ENCODE results near the gene AURKAIP1. TPM values are rescaled to one million over a fixed set of nuclear protein-coding genes. Genes with fewer than 3 reads are reported as not detected.
A peak's percentile ranks its signal among the peaks of the same experiment; 100 is the strongest.

The AURKAIP1 gene
- total RNA-seq, 1 donor from 2014 or later, result 130 TPM

DNA sequence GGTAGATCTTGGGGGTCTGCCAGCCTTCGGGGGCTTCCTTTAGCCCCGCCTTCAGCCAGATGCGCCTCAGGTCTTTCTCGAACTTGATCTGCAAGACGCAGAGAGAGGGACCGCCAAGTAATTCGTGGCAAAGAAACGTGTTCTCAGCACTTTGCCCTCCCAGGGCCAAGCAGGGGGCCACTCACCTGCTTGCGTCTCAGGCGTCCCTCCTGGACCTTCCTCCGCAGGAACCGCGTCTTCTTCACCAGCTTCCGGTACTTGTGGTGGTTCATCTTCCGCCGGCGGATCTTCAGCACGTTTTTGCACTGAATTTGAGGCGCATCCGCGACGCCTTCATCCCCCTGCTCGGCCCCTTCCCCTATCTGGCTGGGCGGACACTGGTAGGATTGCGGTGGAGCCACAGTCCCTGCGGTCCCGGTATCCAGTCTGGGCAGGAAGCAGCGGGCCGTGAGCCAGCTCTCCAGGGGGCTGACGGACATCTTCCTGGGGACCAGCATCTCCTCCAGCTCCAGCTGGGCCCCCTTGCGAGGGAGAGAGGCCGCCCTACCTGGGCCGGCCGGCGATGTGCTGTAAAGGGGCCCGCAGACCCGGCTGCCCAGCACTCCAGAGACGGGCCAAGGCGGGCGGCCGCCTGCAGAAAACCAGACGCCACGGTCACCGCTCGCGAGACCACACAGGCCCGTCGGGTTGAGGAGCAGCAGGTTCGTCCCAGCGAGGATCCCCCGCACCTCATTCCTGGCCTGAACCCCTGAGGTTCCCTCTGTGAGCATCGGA, 1.0 kb downstream of the AURKAIP1 start:
- no peak for DNase-seq
- H3K27ac Mint-ChIP-seq (ENCODE audit: unreplicated experiment), result no peak overlapping the region
- H3K36me3 Mint-ChIP-seq (ENCODE audit: unreplicated experiment), result no peaks in the 10 kb centered on the region
- H3K4me1 Mint-ChIP-seq (ENCODE audit: low read depth, unreplicated experiment), result no peaks in the 10 kb centered on the region
- peaks cover 2% of the 10 kb centered on the region for H3K9me3 Mint-ChIP-seq (ENCODE audit: unreplicated experiment)
- TF ChIP-seq, protein P1, sequence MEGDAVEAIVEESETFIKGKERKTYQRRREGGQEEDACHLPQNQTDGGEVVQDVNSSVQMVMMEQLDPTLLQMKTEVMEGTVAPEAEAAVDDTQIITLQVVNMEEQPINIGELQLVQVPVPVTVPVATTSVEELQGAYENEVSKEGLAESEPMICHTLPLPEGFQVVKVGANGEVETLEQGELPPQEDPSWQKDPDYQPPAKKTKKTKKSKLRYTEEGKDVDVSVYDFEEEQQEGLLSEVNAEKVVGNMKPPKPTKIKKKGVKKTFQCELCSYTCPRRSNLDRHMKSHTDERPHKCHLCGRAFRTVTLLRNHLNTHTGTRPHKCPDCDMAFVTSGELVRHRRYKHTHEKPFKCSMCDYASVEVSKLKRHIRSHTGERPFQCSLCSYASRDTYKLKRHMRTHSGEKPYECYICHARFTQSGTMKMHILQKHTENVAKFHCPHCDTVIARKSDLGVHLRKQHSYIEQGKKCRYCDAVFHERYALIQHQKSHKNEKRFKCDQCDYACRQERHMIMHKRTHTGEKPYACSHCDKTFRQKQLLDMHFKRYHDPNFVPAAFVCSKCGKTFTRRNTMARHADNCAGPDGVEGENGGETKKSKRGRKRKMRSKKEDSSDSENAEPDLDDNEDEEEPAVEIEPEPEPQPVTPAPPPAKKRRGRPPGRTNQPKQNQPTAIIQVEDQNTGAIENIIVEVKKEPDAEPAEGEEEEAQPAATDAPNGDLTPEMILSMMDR (IDR thresholded peaks at IDR 0.05; ENCODE audit: partially characterized antibody, unreplicated experiment), result no peak
- H3K27me3 Mint-ChIP-seq (ENCODE audit: unreplicated experiment), result no peaks in the 10 kb centered on the region
- peak overlapping the region; percentile 79 for H3K4me3 Mint-ChIP-seq (ENCODE audit: unreplicated experiment)

GRCh38 chr1:1373051-1373814, 1.8 kb downstream of the AURKAIP1 start:
- no peak overlapping the region for H3K27ac Mint-ChIP-seq (ENCODE audit: unreplicated experiment)
- peak overlapping the region; percentile 52 for H3K4me3 Mint-ChIP-seq (ENCODE audit: unreplicated experiment)
- no peaks in the 10 kb centered on the region for H3K4me1 Mint-ChIP-seq (ENCODE audit: low read depth, unreplicated experiment)
- TF ChIP-seq, protein P1 (IDR thresholded peaks at IDR 0.05; ENCODE audit: partially characterized antibody, unreplicated experiment), result no peak
- H3K36me3 Mint-ChIP-seq (ENCODE audit: unreplicated experiment), result no peaks in the 10 kb centered on the region
- H3K9me3 Mint-ChIP-seq (ENCODE audit: unreplicated experiment), result peaks cover 2% of the 10 kb centered on the region
- no peak for DNase-seq
- H3K27me3 Mint-ChIP-seq (ENCODE audit: unreplicated experiment), result no peaks in the 10 kb centered on the region

DNA sequence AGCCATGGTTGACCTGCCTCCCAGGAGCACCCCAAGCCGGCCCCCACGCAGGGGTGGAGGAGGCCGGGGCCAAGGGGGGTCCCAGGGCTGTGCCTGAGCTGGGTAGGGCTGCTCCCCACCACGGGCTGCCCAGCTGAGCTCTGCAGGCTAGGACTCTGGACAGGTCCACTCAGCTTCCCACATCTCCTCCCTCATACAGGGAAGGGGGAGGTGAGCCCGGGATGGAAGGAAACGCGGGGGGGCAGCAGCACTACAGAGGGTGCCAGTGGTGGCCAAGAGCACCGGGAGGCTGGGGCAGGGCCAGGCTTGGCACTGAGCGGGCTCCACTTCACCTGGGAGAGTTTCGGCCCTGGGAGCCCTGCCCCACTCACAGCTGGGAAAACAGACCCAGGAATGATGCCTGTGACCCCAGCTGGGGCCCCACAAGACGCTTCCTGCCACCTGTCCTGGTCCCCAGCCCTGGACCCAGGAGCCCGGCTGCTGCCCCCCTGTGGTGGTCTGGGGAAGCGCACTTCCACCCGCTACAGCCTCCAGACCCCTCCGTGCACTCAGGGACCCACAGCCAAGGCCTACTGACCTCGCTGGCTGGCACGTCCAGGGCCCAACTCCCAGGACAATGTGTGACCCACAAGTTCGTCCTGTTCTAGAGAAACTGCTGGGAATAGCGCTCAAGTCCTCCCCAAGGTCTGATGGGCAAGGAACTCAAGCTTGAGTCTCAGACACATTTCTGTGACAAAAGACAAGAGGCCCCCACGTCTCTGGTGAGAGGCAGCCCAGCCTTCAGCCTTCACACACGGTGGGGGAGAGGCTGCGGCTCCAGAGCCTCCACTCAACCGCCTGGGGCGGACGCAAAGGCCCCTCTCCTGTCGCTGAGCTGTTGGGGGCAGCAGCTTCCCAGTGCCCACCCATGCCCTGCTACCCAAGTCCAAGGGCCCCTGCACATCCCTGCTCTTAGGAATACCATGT, 3.0 kb downstream of the AURKAIP1 start:
- TF ChIP-seq, protein P1 (IDR thresholded peaks at IDR 0.05; ENCODE audit: partially characterized antibody, unreplicated experiment), result peak; percentile 97
- Mint-ChIP-seq H3K27me3 (ENCODE audit: unreplicated experiment) (no peaks in the 10 kb centered on the region), H3K27ac (ENCODE audit: unreplicated experiment) (no peak overlapping the region), H3K36me3 (ENCODE audit: unreplicated experiment) (no peaks in the 10 kb centered on the region), H3K4me1 (ENCODE audit: low read depth, unreplicated experiment) (no peaks in the 10 kb centered on the region), H3K9me3 (ENCODE audit: unreplicated experiment) (peaks cover 2% of the 10 kb centered on the region), H3K4me3 (ENCODE audit: unreplicated experiment) (peak overlapping the region; percentile 15)
- DNase-seq, result peak; percentile 89

- DNase-seq, result no peak
- H3K27me3 Mint-ChIP-seq (ENCODE audit: unreplicated experiment), result no peaks in the 10 kb centered on the region
- H3K9me3 Mint-ChIP-seq (ENCODE audit: unreplicated experiment), result peaks cover 2% of the 10 kb centered on the region
- H3K4me1 Mint-ChIP-seq (ENCODE audit: low read depth, unreplicated experiment), result no peaks in the 10 kb centered on the region
- no peaks in the 10 kb centered on the region for H3K36me3 Mint-ChIP-seq (ENCODE audit: unreplicated experiment)
- TF ChIP-seq, protein P1 (IDR thresholded peaks at IDR 0.05; ENCODE audit: partially characterized antibody, unreplicated experiment), result no peak
- no peak overlapping the region for H3K27ac Mint-ChIP-seq (ENCODE audit: unreplicated experiment)
- no peak overlapping the region for H3K4me3 Mint-ChIP-seq (ENCODE audit: unreplicated experiment)
Observed at GRCh38 chr1:1371364-1371745, 3.7 kb downstream of the AURKAIP1 start.

Data from glutamatergic neuron (in vitro differentiated cells).